ENCODE data around the gene OSBPL6.

OSBPL6 gene

DNA sequence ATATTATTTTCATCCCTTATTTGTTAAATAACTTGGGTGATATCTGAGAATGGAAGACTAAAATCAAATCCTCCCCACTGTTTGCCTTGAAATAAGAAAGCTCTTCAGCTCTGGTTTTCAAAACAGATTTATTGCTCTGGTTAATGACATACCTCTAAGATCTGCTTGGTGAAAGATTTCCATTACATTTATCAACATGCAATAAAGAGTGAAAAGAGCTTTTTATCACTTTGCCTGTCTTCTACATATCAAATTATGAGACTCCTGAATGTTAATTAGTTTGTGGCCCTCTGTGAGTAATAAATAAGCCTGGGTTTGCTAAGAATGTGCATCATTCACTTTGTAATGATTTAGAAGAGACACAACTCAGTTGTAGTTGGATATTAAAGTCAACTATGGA is 140.9 kb downstream of the OSBPL6 start:
- H2AFZ ChIP-seq (ENCODE audit: low read length) = no peak overlapping the region
- H3K36me3 ChIP-seq (replicated peaks; ENCODE audit: insufficient read depth, low read length) = no peaks in the 10 kb centered on the region
- no peaks in the 10 kb centered on the region for H3K27me3 ChIP-seq (replicated peaks; ENCODE audit: insufficient read depth, low read length)
- H3K9ac ChIP-seq (ENCODE audit: low read length) = no peak overlapping the region
- no peaks in the 10 kb centered on the region for H3K9me3 ChIP-seq (replicated peaks; ENCODE audit: insufficient read depth, low read length)
- TF ChIP-seq EZH2phosphoT487 (IDR thresholded peaks at IDR 0.05; ENCODE audit: low read length) (no peak), CTCF (IDR thresholded peaks at IDR 0.05; ENCODE audit: low read length) (no peak), EZH2 (optimal IDR thresholded peaks at IDR 0.05; ENCODE audit: low read depth, low read length) (no peak)
- H3K4me3 ChIP-seq (ENCODE audit: low read length) = no peak overlapping the region
- peaks cover 11% of the 10 kb centered on the region for H3K4me1 ChIP-seq (ENCODE audit: low read length)
- H3K4me2 ChIP-seq (ENCODE audit: low read depth, low read length) = no peak overlapping the region
- DNase-seq = no peak
- H3K27ac ChIP-seq (ENCODE audit: low read length) = no peak overlapping the region
- H3K79me2 ChIP-seq (ENCODE audit: low read length) = no peaks in the 10 kb centered on the region
- no peaks in the 10 kb centered on the region for H3K9me2 ChIP-seq (replicated peaks; ENCODE audit: insufficient read depth, low read length)
- H4K20me1 ChIP-seq (ENCODE audit: insufficient read depth, low read length) = no peaks in the 10 kb centered on the region
- no peaks in the 10 kb centered on the region for H3F3A ChIP-seq (ENCODE audit: insufficient read depth, low read length)

- no peaks in the 10 kb centered on the region for H3K79me2 ChIP-seq (ENCODE audit: low read length)
- no peaks in the 10 kb centered on the region for H3K36me3 ChIP-seq (replicated peaks; ENCODE audit: insufficient read depth, low read length)
- TF ChIP-seq EZH2 (optimal IDR thresholded peaks at IDR 0.05; ENCODE audit: low read depth, low read length) = no peak
- no peak for TF ChIP-seq CTCF (IDR thresholded peaks at IDR 0.05; ENCODE audit: low read length)
- no peak for TF ChIP-seq EZH2phosphoT487 (IDR thresholded peaks at IDR 0.05; ENCODE audit: low read length)
- no peaks in the 10 kb centered on the region for H4K20me1 ChIP-seq (ENCODE audit: insufficient read depth, low read length)
- H2AFZ ChIP-seq (ENCODE audit: low read length) = no peak overlapping the region
- no peak overlapping the region for H3K27ac ChIP-seq (ENCODE audit: low read length)
- H3K27me3 ChIP-seq (replicated peaks; ENCODE audit: insufficient read depth, low read length) = no peaks in the 10 kb centered on the region
- H3K4me3 ChIP-seq (ENCODE audit: low read length) = no peak overlapping the region
- no peaks in the 10 kb centered on the region for H3F3A ChIP-seq (ENCODE audit: insufficient read depth, low read length)
- no peaks in the 10 kb centered on the region for H3K4me1 ChIP-seq (ENCODE audit: low read length)
- H3K9me3 ChIP-seq (replicated peaks; ENCODE audit: insufficient read depth, low read length) = no peaks in the 10 kb centered on the region
- no peak for DNase-seq
- no peak overlapping the region for H3K4me2 ChIP-seq (ENCODE audit: low read depth, low read length)
- no peak overlapping the region for H3K9ac ChIP-seq (ENCODE audit: low read length)
- H3K9me2 ChIP-seq (replicated peaks; ENCODE audit: insufficient read depth, low read length) = no peaks in the 10 kb centered on the region
Measured at GRCh38 chr2:178344121-178344520, 149.8 kb downstream of the OSBPL6 start.

- no peak for DNase-seq
- Histone ChIP-seq H4K20me1 (ENCODE audit: insufficient read depth, low read length) (no peaks in the 10 kb centered on the region), H3K4me2 (ENCODE audit: low read depth, low read length) (no peak overlapping the region), H3K27ac (ENCODE audit: low read length) (no peak overlapping the region), H3K4me3 (ENCODE audit: low read length) (no peak overlapping the region), H3K36me3 (replicated peaks; ENCODE audit: insufficient read depth, low read length) (no peaks in the 10 kb centered on the region), H3K4me1 (ENCODE audit: low read length) (no peaks in the 10 kb centered on the region), H2AFZ (ENCODE audit: low read length) (no peak overlapping the region), H3K79me2 (ENCODE audit: low read length) (no peaks in the 10 kb centered on the region), H3F3A (ENCODE audit: insufficient read depth, low read length) (no peaks in the 10 kb centered on the region), H3K9me2 (replicated peaks; ENCODE audit: insufficient read depth, low read length) (no peaks in the 10 kb centered on the region), H3K27me3 (replicated peaks; ENCODE audit: insufficient read depth, low read length) (no peaks in the 10 kb centered on the region), H3K9ac (ENCODE audit: low read length) (no peak overlapping the region), H3K9me3 (replicated peaks; ENCODE audit: insufficient read depth, low read length) (no peaks in the 10 kb centered on the region)
- TF ChIP-seq EZH2 (optimal IDR thresholded peaks at IDR 0.05; ENCODE audit: low read depth, low read length) (no peak), CTCF (IDR thresholded peaks at IDR 0.05; ENCODE audit: low read length) (no peak), EZH2phosphoT487 (IDR thresholded peaks at IDR 0.05; ENCODE audit: low read length) (no peak)
Measured at GRCh38 chr2:178345951-178346350, 151.6 kb downstream of the OSBPL6 start.
